BJ (cell line): ENCODE results near the gene GLS. TPM values are rescaled to one million over a fixed set of nuclear protein-coding genes. Genes with fewer than 3 reads are reported as not detected.

ENCODE experiments used
- CTCF ChIA-PET: fragments of 350-600 bp; formaldehyde crosslinking; extraction: SDS; loops from one replicate; lab custom pipeline; 2021; ENCODE audit warnings: antibody characterized with exemption, inconsistent platforms; lab: Yijun Ruan, JAX
- POLR2A ChIA-PET: fragments of 300-600 bp; sonication (Branson Sonifier 250); formaldehyde crosslinking; extraction: SDS; loops from one replicate; lab custom pipeline; 2021; ENCODE audit warnings: antibody characterized with exemption; lab: Charles Lee
- DNase-seq: peaks from one replicate; pipeline ENCODE4 v3.0.0-alpha.2; 2011; ENCODE audit warnings: low read depth
- H3K27me3 ChIP-seq: 2 replicates; pipeline ENCODE4 v1.6.0; 2011; ENCODE audit warnings: low read length; ENCODE audit not compliant: control insufficient read depth, insufficient read depth
- H3K36me3 ChIP-seq: 2 replicates; pipeline ENCODE4 v1.5.1; 2011; ENCODE audit warnings: low read length; ENCODE audit not compliant: control insufficient read depth, insufficient read depth
- H3K4me3 ChIP-seq: 2 replicates; pipeline ENCODE4 v1.5.1; 2011; ENCODE audit warnings: low read depth, mild to moderate bottlenecking, control low read depth, low read length
- polyA plus RNA-seq: library from polyadenylated mRNA; depleted of rRNA; stranded (reverse); fragments of >200 nt; gene quantifications from 2 replicates; pipeline ENCODE4 v1.2.3, GENCODE V29; 2011
- TF ChIP-seq, protein P1 (sequence below): IDR thresholded peaks from 2 replicates; pipeline ENCODE4 v1.5.1; 2011; ENCODE audit warnings: low read depth, mild to moderate bottlenecking, control low read depth, inconsistent platforms, low read length, moderate library complexity; ENCODE audit not compliant: insufficient read depth

Gene GLS
- polyA plus RNA-seq, 1 experiment = 132 TPM

DNA sequence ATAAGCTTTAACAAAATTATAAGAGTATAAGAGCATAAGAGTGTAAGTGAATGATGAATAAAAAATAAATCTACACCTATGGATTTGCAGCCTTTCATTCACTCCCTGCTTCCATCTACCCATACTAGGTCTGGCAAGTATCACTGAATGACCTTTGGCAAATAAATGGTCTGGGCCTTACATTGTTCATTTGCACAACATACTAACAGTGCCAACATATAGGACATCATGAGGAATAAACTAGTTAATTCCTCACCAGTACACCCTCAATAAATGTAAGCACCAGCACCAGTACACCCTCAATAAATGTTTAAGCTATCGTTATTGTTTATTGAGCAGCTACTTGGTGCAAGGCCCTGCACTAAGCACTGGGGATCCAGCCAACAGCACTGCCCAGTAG, 106.5 kb downstream of the GLS start:
- peaks cover 49% of the 10 kb centered on the region for H3K36me3 ChIP-seq

DNA sequence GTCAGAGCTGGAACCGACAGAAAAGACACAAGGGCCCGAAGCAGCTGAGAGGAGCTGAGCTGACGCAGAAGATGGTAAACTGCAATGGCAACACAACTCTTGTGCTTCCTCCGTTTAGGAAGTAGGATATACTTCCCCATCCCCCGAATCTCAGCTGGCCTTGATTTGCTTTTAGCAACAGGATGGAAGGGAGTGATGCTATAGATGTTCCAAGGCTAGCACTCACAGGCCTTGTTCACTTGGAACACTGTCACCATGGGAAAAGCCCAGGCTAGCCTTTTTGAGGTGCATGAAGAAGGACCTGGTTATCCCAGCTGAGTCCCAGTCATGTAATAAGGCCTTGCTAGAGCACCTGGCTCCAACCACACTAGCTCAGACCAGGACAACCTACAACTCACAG, 107.3 kb downstream of the GLS start:
- DNase-seq = no peak
- Histone ChIP-seq H3K4me3 (no peak overlapping the region), H3K36me3 (peaks cover 43% of the 10 kb centered on the region), H3K27me3 (no peaks in the 10 kb centered on the region)
- ChIA-PET CTCF (interaction anchor here (1.1 to 1.3 kb wide), 2 partner anchors 10 to 42 kb away, joined by 3 to 4 read pairs; no protein-coding TSS in a partner anchor), POLR2A (no interaction called here)
- TF ChIP-seq, protein P1, sequence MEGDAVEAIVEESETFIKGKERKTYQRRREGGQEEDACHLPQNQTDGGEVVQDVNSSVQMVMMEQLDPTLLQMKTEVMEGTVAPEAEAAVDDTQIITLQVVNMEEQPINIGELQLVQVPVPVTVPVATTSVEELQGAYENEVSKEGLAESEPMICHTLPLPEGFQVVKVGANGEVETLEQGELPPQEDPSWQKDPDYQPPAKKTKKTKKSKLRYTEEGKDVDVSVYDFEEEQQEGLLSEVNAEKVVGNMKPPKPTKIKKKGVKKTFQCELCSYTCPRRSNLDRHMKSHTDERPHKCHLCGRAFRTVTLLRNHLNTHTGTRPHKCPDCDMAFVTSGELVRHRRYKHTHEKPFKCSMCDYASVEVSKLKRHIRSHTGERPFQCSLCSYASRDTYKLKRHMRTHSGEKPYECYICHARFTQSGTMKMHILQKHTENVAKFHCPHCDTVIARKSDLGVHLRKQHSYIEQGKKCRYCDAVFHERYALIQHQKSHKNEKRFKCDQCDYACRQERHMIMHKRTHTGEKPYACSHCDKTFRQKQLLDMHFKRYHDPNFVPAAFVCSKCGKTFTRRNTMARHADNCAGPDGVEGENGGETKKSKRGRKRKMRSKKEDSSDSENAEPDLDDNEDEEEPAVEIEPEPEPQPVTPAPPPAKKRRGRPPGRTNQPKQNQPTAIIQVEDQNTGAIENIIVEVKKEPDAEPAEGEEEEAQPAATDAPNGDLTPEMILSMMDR = no peak

More for the DNA sequence above, 106.5 kb downstream of the GLS start:
- no peak for DNase-seq
- ChIA-PET POLR2A (no interaction called here), CTCF (interaction anchor here (0.5 to 0.8 kb wide), 2 partner anchors 24 to 73 kb away, joined by 3 read pairs; no protein-coding TSS in a partner anchor)
- TF ChIP-seq, protein P1 = no peak
- no peaks in the 10 kb centered on the region for H3K27me3 ChIP-seq
- no peak overlapping the region for H3K4me3 ChIP-seq

DNA sequence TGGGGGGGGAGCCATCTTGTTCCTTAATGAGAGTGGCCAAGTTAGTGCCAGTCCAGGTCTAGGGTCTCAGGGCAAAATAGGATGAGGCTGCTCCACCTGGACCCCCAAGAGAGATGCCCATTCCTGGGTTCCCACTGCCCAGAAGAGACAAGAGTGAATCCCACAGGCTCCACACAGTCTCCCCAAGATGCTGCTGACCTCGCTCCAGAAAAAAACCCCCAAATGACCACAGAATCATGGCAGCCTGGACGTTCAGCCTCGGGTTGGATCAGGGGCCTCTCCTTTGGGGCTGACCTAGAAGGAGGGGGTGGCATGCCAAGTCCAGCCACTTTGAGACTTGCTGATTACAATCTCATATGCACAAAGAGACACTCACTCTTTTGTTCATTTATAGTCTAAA, 108.3 kb downstream of the GLS start:
- CTCF ChIA-PET = interaction anchor here (0.9 to 1.3 kb wide), 3 partner anchors 9 to 41 kb away, joined by 3 to 4 read pairs (median 3); no protein-coding TSS in a partner anchor
- Histone ChIP-seq H3K27me3 (no peaks in the 10 kb centered on the region), H3K4me3 (no peak overlapping the region), H3K36me3 (peaks cover 39% of the 10 kb centered on the region)
- POLR2A ChIA-PET = no interaction called here
- TF ChIP-seq, protein P1 = no peak
- no peak for DNase-seq

DNA sequence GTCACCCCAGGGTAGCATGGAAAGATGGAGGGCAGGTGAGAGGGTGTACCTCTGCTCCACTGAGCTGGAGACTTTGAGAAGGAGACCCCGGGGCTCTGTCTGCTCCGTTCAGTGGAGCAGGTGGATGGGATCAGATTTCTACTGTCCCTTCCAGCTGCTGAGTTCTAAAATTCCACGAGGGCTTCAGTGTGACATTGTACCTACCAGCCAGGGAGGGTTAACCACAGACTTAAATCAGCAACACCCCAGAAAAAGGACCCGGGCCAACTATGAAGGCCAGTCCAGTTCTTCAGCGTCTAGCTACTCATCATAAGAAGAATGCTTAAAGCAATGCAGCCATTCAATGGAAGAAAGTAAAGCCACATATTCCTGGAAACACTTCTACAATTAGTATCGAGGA, 109.5 kb downstream of the GLS start:
- ChIA-PET CTCF (no interaction called here), POLR2A (no interaction called here)
- Histone ChIP-seq H3K4me3 (no peak overlapping the region), H3K36me3 (peaks cover 37% of the 10 kb centered on the region), H3K27me3 (no peaks in the 10 kb centered on the region)
- DNase-seq = no peak
- TF ChIP-seq, protein P1 = no peak

DNA sequence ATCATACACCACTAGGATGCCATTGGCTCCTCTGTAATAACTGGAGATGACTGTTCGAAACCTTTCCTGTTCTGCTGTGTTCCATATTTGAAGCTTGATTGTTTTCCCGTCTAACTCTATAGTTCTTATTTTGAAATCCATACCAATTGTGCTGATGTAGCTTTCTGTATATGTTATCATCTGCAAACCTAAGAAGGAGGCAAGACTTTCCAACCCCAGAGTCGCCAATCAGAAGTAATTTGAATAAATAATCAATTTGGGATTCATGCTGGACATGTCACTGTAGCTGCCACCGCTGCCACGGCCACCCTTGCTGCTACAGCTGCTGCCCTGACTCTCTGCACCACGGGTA, 112.6 kb downstream of the GLS start:
- CTCF ChIA-PET = interaction anchor here (0.8 to 1.4 kb wide), 3 partner anchors 15 to 162 kb away, joined by 3 to 6 read pairs (median 5); no protein-coding TSS in a partner anchor
- Histone ChIP-seq H3K27me3 (no peaks in the 10 kb centered on the region), H3K36me3 (peaks cover 36% of the 10 kb centered on the region), H3K4me3 (no peak overlapping the region)
- POLR2A ChIA-PET = no interaction called here
- DNase-seq = no peak
- TF ChIP-seq, protein P1 = no peak
